ENCODE results near the gene SUCLG2. TPM values are rescaled to one million over a fixed set of nuclear protein-coding genes. Genes with fewer than 3 reads are reported as not detected.

The SUCLG2 gene
- total RNA-seq, 1 experiment from 2014 or later: 38.5 TPM

- Histone ChIP-seq H4K91ac (ENCODE audit: insufficient read length, low read depth, low read length) (no peak overlapping the region), H3K18ac (ENCODE audit: insufficient read length, low read depth, low read length) (no peak overlapping the region), H2BK20ac (ENCODE audit: low read depth, low read length, poor library complexity, severe bottlenecking) (no peak overlapping the region), H3K56ac (ENCODE audit: insufficient read length, low read depth, low read length) (no peak overlapping the region), H4K8ac (replicated peaks; ENCODE audit: insufficient read length, low read depth, low read length) (no peak overlapping the region), H2AFZ (ENCODE audit: low read length) (no peak overlapping the region), H3K27me3 (ENCODE audit: insufficient read depth, low read length) (no peaks in the 10 kb centered on the region), H3K79me2 (ENCODE audit: insufficient read depth, low read length) (no peaks in the 10 kb centered on the region), H2BK5ac (ENCODE audit: insufficient read length, low read length) (no peak overlapping the region), H3T11ph (ENCODE audit: low read length) (no peak overlapping the region), H3K23me2 (ENCODE audit: insufficient read length, low read depth, low read length, poor library complexity, severe bottlenecking) (no peaks in the 10 kb centered on the region), H3K14ac (ENCODE audit: insufficient read depth, low read length) (no peak overlapping the region), H2AK5ac (ENCODE audit: insufficient read length, low read length) (no peak overlapping the region), H3K4me1 (ENCODE audit: insufficient read depth, low read length) (no peaks in the 10 kb centered on the region), H4K20me1 (ENCODE audit: control insufficient read depth, insufficient read depth, insufficient read length) (no peaks in the 10 kb centered on the region), H3K27ac (ENCODE audit: insufficient read length, low read depth, low read length) (no peak overlapping the region), H3K4ac (ENCODE audit: low read depth, low read length) (no peak overlapping the region), H2BK15ac (ENCODE audit: low read depth, low read length) (no peak overlapping the region), H2BK120ac (ENCODE audit: low read depth, low read length, poor library complexity, severe bottlenecking) (no peak overlapping the region), H3K9me3 (ENCODE audit: control insufficient read depth, low read depth, low read length) (no peaks in the 10 kb centered on the region), H3K23ac (ENCODE audit: insufficient read length, low read depth, low read length) (no peak overlapping the region), H3K79me1 (ENCODE audit: insufficient read depth, low read depth, low read length, poor library complexity, severe bottlenecking) (no peaks in the 10 kb centered on the region), H3K4me2 (ENCODE audit: insufficient read depth, insufficient read length, low read length) (no peak overlapping the region), H4K5ac (ENCODE audit: insufficient read length, low read depth, low read length) (no peak overlapping the region), H2BK12ac (ENCODE audit: insufficient read length, low read depth, low read length) (no peak overlapping the region), H3K9ac (ENCODE audit: extremely low read depth, insufficient read length, low read length) (no peak overlapping the region)
- H3K9me3 Mint-ChIP-seq: peaks cover 5% of the 10 kb centered on the region in 2 experiments
- peaks cover 5 to 7% (median 5%) of the 10 kb centered on the region in 3 experiments for H3K36me3 Mint-ChIP-seq (ENCODE audit: insufficient read depth in 1 of 3, low read depth in 3 of 3)
- no peaks in the 10 kb centered on the region for H3K27me3 Mint-ChIP-seq (ENCODE audit: low read depth)
- no CpG with 5 or more reads among the region's 1 CpG for WGBS (ENCODE audit: extremely low coverage, insufficient read length, low lambda C conversion rate)
- H3K4me1 Mint-ChIP-seq: no peaks in the 10 kb centered on the region
- H3K4me3 Mint-ChIP-seq: no peak overlapping the region
- no peak for TF ChIP-seq CTCF (conservative IDR thresholded peaks at IDR 0.05)
- no peak overlapping the region for H3K27ac Mint-ChIP-seq
- no peak for DNase-seq
Measured at GRCh38 chr3:67447393-67447792, 207.0 kb downstream of the SUCLG2 start.

All from H9 (cell line).